Neuron (in vitro differentiated cells): Measurements from ENCODE around the gene UBE2O.

Experiments used
- H2AFZ ChIP-seq: one replicate; pipeline ENCODE4 v1.6.1; 2013; ENCODE audit warnings: low read depth, mild to moderate bottlenecking, inconsistent platforms, low read length, moderate library complexity
- H3K27me3 ChIP-seq: one replicate; pipeline ENCODE4 v1.6.1; 2013; ENCODE audit warnings: low read length; ENCODE audit not compliant: insufficient read depth
- H3K36me3 ChIP-seq: one replicate; pipeline ENCODE4 v1.6.1; 2013; ENCODE audit warnings: low read length; ENCODE audit not compliant: insufficient read depth
- H3K4me1 ChIP-seq: one replicate; pipeline ENCODE4 v1.6.1; 2013; ENCODE audit warnings: low read length; ENCODE audit not compliant: insufficient read depth
- H3K4me3 ChIP-seq: 2 replicates; pipeline ENCODE4 v1.5.1; 2013; ENCODE audit warnings: mild to moderate bottlenecking, low read length, moderate library complexity
- H3K9me3 ChIP-seq: one replicate; pipeline ENCODE4 v1.6.1; 2013; ENCODE audit warnings: low read length

UBE2O gene

GRCh38 chr17:76451506-76451905 lies 1.4 kb downstream of the UBE2O start:
- Histone ChIP-seq H2AFZ (no peak overlapping the region), H3K27me3 (no peaks in the 10 kb centered on the region), H3K4me1 (peaks cover 30% of the 10 kb centered on the region), H3K9me3 (no peaks in the 10 kb centered on the region), H3K36me3 (no peaks in the 10 kb centered on the region), H3K4me3 (peak overlapping the region; percentile 86)

GRCh38 chr17:76449126-76449525 lies 3.8 kb downstream of the UBE2O start:
- Histone ChIP-seq H3K9me3 (no peaks in the 10 kb centered on the region), H3K4me1 (peaks cover 54% of the 10 kb centered on the region), H3K36me3 (no peaks in the 10 kb centered on the region), H2AFZ (no peak overlapping the region), H3K27me3 (no peaks in the 10 kb centered on the region), H3K4me3 (no peak overlapping the region)

- Histone ChIP-seq H2AFZ (no peak overlapping the region), H3K4me1 (peaks cover 55% of the 10 kb centered on the region), H3K4me3 (no peak overlapping the region), H3K27me3 (no peaks in the 10 kb centered on the region), H3K9me3 (no peaks in the 10 kb centered on the region), H3K36me3 (no peaks in the 10 kb centered on the region)
Measured at GRCh38 chr17:76447931-76448652, 4.9 kb downstream of the UBE2O start.

- Histone ChIP-seq H3K9me3 (no peaks in the 10 kb centered on the region), H3K4me3 (no peak overlapping the region), H3K4me1 (peaks cover 59% of the 10 kb centered on the region), H3K36me3 (no peaks in the 10 kb centered on the region), H2AFZ (no peak overlapping the region), H3K27me3 (no peaks in the 10 kb centered on the region)
Measured at GRCh38 chr17:76446449-76447231, 6.3 kb downstream of the UBE2O start.

- no peak overlapping the region for H3K4me3 ChIP-seq
Measured at GRCh38 chr17:76445697-76446448, 7.1 kb downstream of the UBE2O start.

GRCh38 chr17:76444518-76445311 lies 8.2 kb downstream of the UBE2O start:
- no peaks in the 10 kb centered on the region for H3K27me3 ChIP-seq
- H3K9me3 ChIP-seq: no peaks in the 10 kb centered on the region
- no peaks in the 10 kb centered on the region for H3K36me3 ChIP-seq
- H3K4me1 ChIP-seq: peaks cover 54% of the 10 kb centered on the region
- H2AFZ ChIP-seq: no peak overlapping the region
- H3K4me3 ChIP-seq: peak overlapping the region; percentile 7

More at GRCh38 chr17:76445697-76446448, 7.1 kb downstream of the UBE2O start:
- Histone ChIP-seq H2AFZ (no peak overlapping the region), H3K27me3 (no peaks in the 10 kb centered on the region), H3K36me3 (no peaks in the 10 kb centered on the region), H3K4me1 (peaks cover 59% of the 10 kb centered on the region), H3K9me3 (no peaks in the 10 kb centered on the region)

GRCh38 chr17:76442341-76443338 lies 10.3 kb downstream of the UBE2O start:
- Histone ChIP-seq H3K9me3 (no peaks in the 10 kb centered on the region), H3K36me3 (peaks cover 2% of the 10 kb centered on the region), H2AFZ (no peak overlapping the region), H3K27me3 (no peaks in the 10 kb centered on the region), H3K4me1 (peaks cover 49% of the 10 kb centered on the region), H3K4me3 (no peak overlapping the region)

- H3K36me3 ChIP-seq: peaks cover 2% of the 10 kb centered on the region
- H2AFZ ChIP-seq: no peak overlapping the region
- no peak overlapping the region for H3K4me3 ChIP-seq
- no peaks in the 10 kb centered on the region for H3K9me3 ChIP-seq
- no peaks in the 10 kb centered on the region for H3K27me3 ChIP-seq
- peaks cover 42% of the 10 kb centered on the region for H3K4me1 ChIP-seq
Measured at GRCh38 chr17:76441686-76442340, 11.1 kb downstream of the UBE2O start.

- Histone ChIP-seq H3K4me1 (peaks cover 32% of the 10 kb centered on the region), H3K27me3 (no peaks in the 10 kb centered on the region), H3K36me3 (peaks cover 2% of the 10 kb centered on the region), H3K4me3 (no peak overlapping the region), H3K9me3 (no peaks in the 10 kb centered on the region), H2AFZ (no peak overlapping the region)
Measured at GRCh38 chr17:76440751-76441362, 12.1 kb downstream of the UBE2O start.

GRCh38 chr17:76439314-76439928 lies 13.5 kb downstream of the UBE2O start:
- no peak overlapping the region for H3K4me3 ChIP-seq
- H3K4me1 ChIP-seq: peaks cover 18% of the 10 kb centered on the region
- no peaks in the 10 kb centered on the region for H3K27me3 ChIP-seq
- peaks cover 3% of the 10 kb centered on the region for H3K36me3 ChIP-seq
- H3K9me3 ChIP-seq: peaks cover 3% of the 10 kb centered on the region
- no peak overlapping the region for H2AFZ ChIP-seq

- H2AFZ ChIP-seq: no peak overlapping the region
- H3K4me3 ChIP-seq: no peak overlapping the region
- H3K36me3 ChIP-seq: peaks cover 8% of the 10 kb centered on the region
- H3K9me3 ChIP-seq: peaks cover 7% of the 10 kb centered on the region
- H3K4me1 ChIP-seq: peaks cover 14% of the 10 kb centered on the region
- no peaks in the 10 kb centered on the region for H3K27me3 ChIP-seq
Measured at GRCh38 chr17:76438906-76439305, 14.0 kb downstream of the UBE2O start.
